T-helper 2 cell treated with Interferon-gamma antibody and Interleukin-4, amounts not matched to agents 5 μg/mL and 100 μg/mL, for 36 hours (primary cell): ENCODE data around the gene RNASE4.
"Not testable (repeated sequence)": the region's sequence is repeated elsewhere in the genome, so short reads cannot be mapped to it uniquely, and the experiment has no call there.

Experiments
- DNase-seq: peaks from one replicate; pipeline ENCODE4 v3.0.0; 2021; ENCODE audit warnings: low spot score
- H3K27ac Mint-ChIP-seq: one replicate; pipeline ENCODE4 v1.8.0; 2021; ENCODE audit warnings: mild to moderate bottlenecking, mixed read lengths
- H3K27me3 Mint-ChIP-seq: one replicate; pipeline ENCODE4 v1.8.0; 2021; ENCODE audit warnings: low read depth, mixed read lengths
- H3K36me3 Mint-ChIP-seq: one replicate; pipeline ENCODE4 v1.8.0; 2021; ENCODE audit warnings: low read depth, mixed read lengths
- H3K4me1 Mint-ChIP-seq: one replicate; pipeline ENCODE4 v1.8.0; 2021; ENCODE audit warnings: low read depth, mixed read lengths
- H3K4me3 Mint-ChIP-seq: one replicate; pipeline ENCODE4 v1.8.0; 2022; ENCODE audit warnings: mild to moderate bottlenecking, moderate library complexity, mixed read lengths
- H3K9me3 Mint-ChIP-seq: one replicate; pipeline ENCODE4 v1.8.0; 2021; ENCODE audit warnings: mixed read lengths

The RNASE4 gene

DNA sequence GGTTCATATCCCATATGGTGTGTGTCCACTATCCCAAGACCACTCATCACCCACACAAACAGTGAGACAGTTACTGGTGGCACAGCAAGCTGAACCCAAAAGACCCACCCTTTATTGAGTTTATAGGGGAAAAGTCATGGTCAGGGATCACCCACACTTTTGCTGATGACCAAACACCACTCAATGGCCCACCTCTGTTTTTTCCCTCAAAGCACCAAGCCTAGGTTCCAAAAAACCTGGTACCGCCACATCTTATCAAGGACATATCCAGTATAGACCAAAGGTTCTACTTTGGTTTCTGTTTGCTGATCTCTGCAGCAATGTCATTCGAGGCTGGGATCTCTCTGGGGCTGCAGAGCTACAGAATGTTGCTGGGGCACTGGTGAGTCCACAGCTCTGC lies 23.2 kb upstream of the RNASE4 start:
- DNase-seq, result no peak
- H3K4me3 Mint-ChIP-seq, result no peak overlapping the region
- no peak overlapping the region for H3K27ac Mint-ChIP-seq
- H3K9me3 Mint-ChIP-seq, result no peaks in the 10 kb centered on the region
- peaks cover 28% of the 10 kb centered on the region for H3K4me1 Mint-ChIP-seq
- peaks cover 20% of the 10 kb centered on the region for H3K27me3 Mint-ChIP-seq
- H3K36me3 Mint-ChIP-seq, result no peaks in the 10 kb centered on the region

DNA sequence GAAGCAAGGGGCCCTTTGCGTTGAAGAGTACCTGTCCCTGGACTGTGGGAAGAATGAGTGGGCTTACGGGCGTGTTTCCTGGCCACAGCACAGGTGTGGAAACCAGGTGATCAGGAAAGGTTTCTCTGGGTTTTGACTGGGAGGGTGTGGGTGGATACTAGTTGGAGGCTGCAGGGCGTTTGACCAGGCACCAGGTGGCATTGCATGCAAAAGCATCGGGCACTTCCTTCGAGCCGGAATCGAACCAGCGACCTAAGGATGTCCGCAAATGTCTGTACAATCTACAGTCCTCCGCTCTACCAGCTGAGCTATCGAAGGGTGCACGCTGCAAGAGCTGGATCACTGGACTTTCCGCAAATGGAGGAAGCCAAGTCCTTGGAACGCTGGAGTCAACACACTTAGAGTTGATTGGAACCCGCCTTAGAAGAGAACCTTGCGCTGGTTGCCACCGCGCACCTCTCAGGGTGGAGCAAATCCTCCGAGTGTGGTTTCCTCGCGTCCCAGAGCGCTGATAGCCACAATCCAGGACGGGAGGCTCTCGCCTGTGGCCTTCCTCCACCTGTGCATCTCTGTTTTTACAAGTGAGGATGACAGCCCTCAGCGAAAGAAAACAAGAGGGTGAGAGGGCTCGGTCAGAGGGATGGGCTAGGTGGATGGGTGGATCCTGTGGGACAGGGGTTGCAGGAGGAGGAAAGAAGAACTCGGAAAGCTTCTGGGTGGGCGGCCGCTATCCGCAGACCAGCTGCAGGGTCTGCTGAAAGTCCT lies 21.2 kb upstream of the RNASE4 start:
- H3K27ac Mint-ChIP-seq, result peak overlapping the region; percentile 53
- no peaks in the 10 kb centered on the region for H3K36me3 Mint-ChIP-seq
- H3K4me3 Mint-ChIP-seq, result peak overlapping the region; percentile 86
- peak; percentile 77 for DNase-seq
- peaks cover 32% of the 10 kb centered on the region for H3K4me1 Mint-ChIP-seq
- peaks cover 5% of the 10 kb centered on the region for H3K27me3 Mint-ChIP-seq
- H3K9me3 Mint-ChIP-seq, result no peaks in the 10 kb centered on the region

GRCh38 chr14:20666400-20666961 lies 17.9 kb upstream of the RNASE4 start:
- not testable (repeated sequence) for H3K27me3 Mint-ChIP-seq, H3K27ac Mint-ChIP-seq, H3K9me3 Mint-ChIP-seq, DNase-seq, H3K36me3 Mint-ChIP-seq, H3K4me3 Mint-ChIP-seq
- peaks cover 36% of the 10 kb centered on the region for H3K4me1 Mint-ChIP-seq

DNA sequence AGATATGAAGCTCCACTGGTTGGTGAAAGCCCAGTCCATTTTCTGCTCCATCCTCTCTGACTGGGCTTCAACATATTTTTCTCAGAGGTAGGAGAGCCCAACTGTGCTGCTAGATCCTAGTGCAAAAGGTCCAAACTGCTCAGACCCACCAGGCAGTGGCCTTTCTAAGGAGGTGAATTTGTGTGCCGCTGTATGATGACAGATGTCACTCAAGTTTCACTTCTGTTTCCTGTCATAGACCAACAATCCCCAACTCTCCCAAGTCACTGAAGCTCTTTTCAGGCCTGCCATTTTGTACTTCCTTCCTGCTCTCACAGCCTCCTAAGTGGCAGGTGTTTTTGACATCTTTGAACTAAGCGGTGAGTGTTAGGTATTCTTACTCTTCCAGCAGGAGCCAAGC lies 16.4 kb upstream of the RNASE4 start:
- peak; percentile 36 for DNase-seq

DNA sequence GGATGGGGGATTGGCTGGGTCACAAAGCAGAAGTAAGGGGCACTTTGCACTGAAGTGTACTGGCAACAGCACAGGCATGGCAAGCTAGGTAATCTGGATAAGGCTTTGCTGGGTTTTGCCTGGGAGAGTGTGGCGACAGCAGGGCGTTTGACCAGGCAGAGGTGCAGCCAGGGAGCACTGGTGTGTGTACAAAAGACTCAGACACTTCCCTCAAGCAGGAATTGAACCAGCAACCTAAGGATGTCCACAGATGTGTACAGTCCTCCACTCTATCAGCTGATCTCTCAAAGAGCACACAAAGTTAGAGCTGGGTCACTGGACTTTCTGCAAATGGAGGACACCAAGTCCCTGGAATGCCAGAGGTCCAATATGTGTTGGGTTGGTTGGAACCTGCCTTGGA lies 15.4 kb upstream of the RNASE4 start:
- no peak overlapping the region for H3K4me3 Mint-ChIP-seq
- H3K4me1 Mint-ChIP-seq, result peaks cover 33% of the 10 kb centered on the region
- peaks cover 5% of the 10 kb centered on the region for H3K9me3 Mint-ChIP-seq
- no peak for DNase-seq
- no peaks in the 10 kb centered on the region for H3K27me3 Mint-ChIP-seq
- no peaks in the 10 kb centered on the region for H3K36me3 Mint-ChIP-seq
- H3K27ac Mint-ChIP-seq, result no peak overlapping the region

More for the DNA sequence above, 16.4 kb upstream of the RNASE4 start:
- Mint-ChIP-seq H3K9me3 (peaks cover 5% of the 10 kb centered on the region), H3K27ac (peak overlapping the region; percentile 86), H3K27me3 (peaks cover 4% of the 10 kb centered on the region), H3K4me3 (peak overlapping the region; percentile 59), H3K4me1 (peaks cover 40% of the 10 kb centered on the region), H3K36me3 (no peaks in the 10 kb centered on the region)

DNA sequence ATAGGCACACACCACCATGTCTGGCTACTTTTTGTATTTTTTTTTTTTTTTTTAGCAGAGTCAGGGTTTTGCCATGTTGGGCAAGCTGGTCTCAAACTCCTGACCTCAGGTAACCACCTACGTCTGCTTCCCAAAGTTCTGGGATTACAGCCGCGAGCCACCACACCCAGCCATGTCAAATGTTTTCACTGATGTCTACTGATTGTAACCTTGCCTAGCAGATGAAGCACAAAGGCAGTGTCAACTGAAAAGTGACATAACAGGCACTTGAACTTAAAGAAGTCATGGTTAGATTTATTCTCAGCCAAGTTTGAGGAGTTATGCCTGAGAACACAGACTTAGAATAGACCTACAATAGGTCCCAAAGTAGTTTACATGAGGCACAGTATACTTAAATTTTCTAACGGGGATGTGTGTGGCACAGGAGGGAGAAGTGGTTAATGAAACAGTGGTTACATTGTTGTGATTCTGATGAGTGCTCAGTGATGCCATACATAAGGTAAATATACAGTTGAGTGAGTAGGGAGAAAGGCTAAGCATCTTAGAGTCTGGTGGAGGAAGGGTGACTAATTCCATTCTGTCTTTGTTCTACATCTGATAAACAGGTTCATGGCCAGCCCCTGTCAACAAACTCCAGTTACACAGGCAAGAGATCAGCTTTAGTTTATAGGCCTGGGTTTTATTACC lies 12.6 kb upstream of the RNASE4 start:
- Mint-ChIP-seq H3K4me3 (no peak overlapping the region), H3K36me3 (no peaks in the 10 kb centered on the region), H3K27me3 (peaks cover 3% of the 10 kb centered on the region), H3K4me1 (peaks cover 33% of the 10 kb centered on the region), H3K27ac (no peak overlapping the region), H3K9me3 (peaks cover 5% of the 10 kb centered on the region)
- no peak for DNase-seq

- no peaks in the 10 kb centered on the region for H3K9me3 Mint-ChIP-seq
- H3K27me3 Mint-ChIP-seq, result peaks cover 3% of the 10 kb centered on the region
- H3K27ac Mint-ChIP-seq, result no peak overlapping the region
- H3K36me3 Mint-ChIP-seq, result no peaks in the 10 kb centered on the region
- H3K4me3 Mint-ChIP-seq, result no peak overlapping the region
- H3K4me1 Mint-ChIP-seq, result peaks cover 27% of the 10 kb centered on the region
- no peak for DNase-seq
Observed at GRCh38 chr14:20675669-20676068, 8.7 kb upstream of the RNASE4 start.

DNA sequence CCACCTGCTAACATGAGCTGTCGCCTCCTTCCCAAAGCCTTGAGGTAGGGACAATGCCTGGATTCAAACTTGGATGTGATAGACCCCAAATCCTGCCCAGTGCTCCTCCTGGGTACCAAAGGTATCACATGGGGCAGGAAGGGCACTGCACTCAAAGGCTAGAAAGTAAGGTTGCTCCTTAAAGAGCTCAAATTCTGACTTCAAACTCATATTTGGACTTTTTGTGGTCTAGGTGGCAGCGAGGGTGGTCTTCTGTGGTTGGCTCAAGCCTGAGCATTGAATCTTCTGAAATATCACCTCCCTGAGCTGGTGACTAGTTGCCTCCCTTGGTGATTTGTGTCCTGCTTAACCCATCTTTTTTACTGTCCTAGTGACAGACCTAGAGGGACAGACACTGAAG lies 8.3 kb upstream of the RNASE4 start:
- no peak overlapping the region for H3K4me3 Mint-ChIP-seq
- H3K27me3 Mint-ChIP-seq, result peaks cover 3% of the 10 kb centered on the region
- no peak overlapping the region for H3K27ac Mint-ChIP-seq
- no peaks in the 10 kb centered on the region for H3K36me3 Mint-ChIP-seq
- H3K4me1 Mint-ChIP-seq, result peaks cover 23% of the 10 kb centered on the region
- no peaks in the 10 kb centered on the region for H3K9me3 Mint-ChIP-seq
- no peak for DNase-seq

GRCh38 chr14:20679907-20680306 lies 4.5 kb upstream of the RNASE4 start:
- no peak overlapping the region for H3K27ac Mint-ChIP-seq
- no peak for DNase-seq
- H3K4me3 Mint-ChIP-seq, result no peak overlapping the region
- peaks cover 14% of the 10 kb centered on the region for H3K4me1 Mint-ChIP-seq
- H3K9me3 Mint-ChIP-seq, result no peaks in the 10 kb centered on the region
- no peaks in the 10 kb centered on the region for H3K36me3 Mint-ChIP-seq
- H3K27me3 Mint-ChIP-seq, result peaks cover 3% of the 10 kb centered on the region

DNA sequence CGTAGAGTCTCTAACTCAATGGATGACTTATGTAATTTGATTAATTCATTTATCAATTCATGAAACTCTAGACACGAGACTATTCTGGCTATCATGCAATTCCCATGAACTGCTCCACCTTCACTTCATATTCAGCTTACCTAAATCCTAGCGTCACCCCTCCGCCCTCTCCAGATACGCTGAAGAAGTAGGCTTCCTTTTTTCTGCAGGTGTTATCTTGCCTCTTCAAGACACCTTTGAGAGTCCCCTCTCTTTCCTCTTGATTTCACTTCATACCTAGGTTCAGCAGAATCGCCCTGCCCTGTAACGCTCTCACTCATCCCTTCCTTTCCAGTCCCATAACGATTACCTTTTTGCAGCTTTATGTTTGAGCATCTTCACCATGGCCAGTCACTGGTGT lies 4.0 kb upstream of the RNASE4 start:
- H3K36me3 Mint-ChIP-seq, result no peaks in the 10 kb centered on the region
- no peak for DNase-seq
- no peaks in the 10 kb centered on the region for H3K9me3 Mint-ChIP-seq
- no peak overlapping the region for H3K4me3 Mint-ChIP-seq
- H3K27me3 Mint-ChIP-seq, result peaks cover 3% of the 10 kb centered on the region
- no peak overlapping the region for H3K27ac Mint-ChIP-seq
- peaks cover 18% of the 10 kb centered on the region for H3K4me1 Mint-ChIP-seq

DNA sequence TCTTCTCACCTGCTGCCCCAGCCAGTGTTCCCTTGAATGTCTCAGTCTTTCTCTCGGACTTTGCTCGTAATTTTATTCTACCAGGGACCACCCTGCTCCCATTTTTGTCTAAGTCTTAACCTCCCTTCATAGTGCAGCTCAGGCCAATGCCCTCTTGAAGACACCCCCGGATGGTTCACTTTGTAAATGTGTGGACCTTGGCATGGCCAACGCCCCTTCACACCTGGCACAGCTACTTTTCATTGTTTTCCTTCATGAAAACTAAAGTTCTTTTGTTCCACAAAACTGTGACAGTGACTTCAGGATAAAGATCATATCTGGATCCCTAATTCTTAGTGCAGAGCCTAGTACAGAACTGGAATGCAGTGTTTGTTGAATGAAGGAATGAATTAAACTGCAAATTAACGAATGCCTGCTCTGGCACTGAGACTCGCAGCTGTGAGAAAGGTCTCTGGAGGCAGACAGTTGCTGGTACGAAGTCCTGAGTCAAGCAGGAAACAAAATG lies 3.5 kb upstream of the RNASE4 start:
- peaks cover 3% of the 10 kb centered on the region for H3K27me3 Mint-ChIP-seq
- H3K27ac Mint-ChIP-seq, result no peak overlapping the region
- no peak overlapping the region for H3K4me3 Mint-ChIP-seq
- no peaks in the 10 kb centered on the region for H3K36me3 Mint-ChIP-seq
- H3K9me3 Mint-ChIP-seq, result no peaks in the 10 kb centered on the region
- DNase-seq, result no peak
- H3K4me1 Mint-ChIP-seq, result peaks cover 13% of the 10 kb centered on the region

DNA sequence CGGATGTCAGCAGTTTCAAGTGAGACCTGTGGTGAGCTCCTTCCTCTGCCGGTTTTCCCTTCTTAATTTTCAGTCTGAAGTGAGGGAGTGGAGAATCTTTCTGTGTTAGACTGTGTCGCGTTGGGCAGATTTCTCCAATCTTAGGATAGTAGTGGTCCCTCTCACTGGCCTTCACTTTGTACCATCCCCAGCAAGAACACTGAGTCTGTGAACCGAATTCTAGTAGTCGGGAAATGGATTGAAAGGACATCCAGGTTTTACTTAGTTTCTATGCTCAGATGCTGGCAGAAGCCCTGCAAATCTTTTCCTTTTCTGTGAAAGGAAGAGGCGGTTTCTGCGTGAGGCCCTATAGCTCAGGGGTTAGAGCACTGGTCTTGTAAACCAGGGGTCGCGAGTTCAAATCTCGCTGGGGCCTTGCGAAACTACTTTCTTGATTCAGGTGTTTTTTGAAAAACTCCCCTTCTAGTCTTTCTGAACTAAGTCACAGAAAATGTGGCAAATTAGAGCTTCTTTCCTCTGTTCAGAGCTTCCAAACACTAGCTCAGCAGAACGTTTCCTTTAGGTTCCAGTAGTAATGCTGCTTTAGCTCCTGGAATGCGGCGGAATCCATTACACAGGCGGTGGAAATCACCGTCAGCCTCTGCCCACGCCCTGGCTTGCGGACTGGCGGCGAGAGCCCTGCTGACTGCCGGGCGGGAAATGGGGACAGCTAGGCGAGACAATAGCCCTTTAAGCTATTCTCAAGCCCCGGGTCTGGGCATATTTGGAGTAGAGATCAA lies 2.8 kb upstream of the RNASE4 start:
- Mint-ChIP-seq H3K27ac (no peak overlapping the region), H3K4me1 (peaks cover 13% of the 10 kb centered on the region), H3K36me3 (no peaks in the 10 kb centered on the region), H3K27me3 (peaks cover 3% of the 10 kb centered on the region), H3K4me3 (no peak overlapping the region), H3K9me3 (no peaks in the 10 kb centered on the region)
- DNase-seq, result peak; percentile 83

- Mint-ChIP-seq H3K27me3 (no peaks in the 10 kb centered on the region), H3K9me3 (no peaks in the 10 kb centered on the region), H3K4me3 (no peak overlapping the region), H3K27ac (no peak overlapping the region), H3K4me1 (peaks cover 13% of the 10 kb centered on the region), H3K36me3 (no peaks in the 10 kb centered on the region)
- DNase-seq, result no peak
Observed at GRCh38 chr14:20682127-20682434, 2.3 kb upstream of the RNASE4 start.
